ENCODE data around the gene MYOF.
"Not testable (repeated sequence)": the region's sequence is repeated elsewhere in the genome, so short reads cannot be mapped to it uniquely, and the experiment has no call there.

Gene MYOF

DNA sequence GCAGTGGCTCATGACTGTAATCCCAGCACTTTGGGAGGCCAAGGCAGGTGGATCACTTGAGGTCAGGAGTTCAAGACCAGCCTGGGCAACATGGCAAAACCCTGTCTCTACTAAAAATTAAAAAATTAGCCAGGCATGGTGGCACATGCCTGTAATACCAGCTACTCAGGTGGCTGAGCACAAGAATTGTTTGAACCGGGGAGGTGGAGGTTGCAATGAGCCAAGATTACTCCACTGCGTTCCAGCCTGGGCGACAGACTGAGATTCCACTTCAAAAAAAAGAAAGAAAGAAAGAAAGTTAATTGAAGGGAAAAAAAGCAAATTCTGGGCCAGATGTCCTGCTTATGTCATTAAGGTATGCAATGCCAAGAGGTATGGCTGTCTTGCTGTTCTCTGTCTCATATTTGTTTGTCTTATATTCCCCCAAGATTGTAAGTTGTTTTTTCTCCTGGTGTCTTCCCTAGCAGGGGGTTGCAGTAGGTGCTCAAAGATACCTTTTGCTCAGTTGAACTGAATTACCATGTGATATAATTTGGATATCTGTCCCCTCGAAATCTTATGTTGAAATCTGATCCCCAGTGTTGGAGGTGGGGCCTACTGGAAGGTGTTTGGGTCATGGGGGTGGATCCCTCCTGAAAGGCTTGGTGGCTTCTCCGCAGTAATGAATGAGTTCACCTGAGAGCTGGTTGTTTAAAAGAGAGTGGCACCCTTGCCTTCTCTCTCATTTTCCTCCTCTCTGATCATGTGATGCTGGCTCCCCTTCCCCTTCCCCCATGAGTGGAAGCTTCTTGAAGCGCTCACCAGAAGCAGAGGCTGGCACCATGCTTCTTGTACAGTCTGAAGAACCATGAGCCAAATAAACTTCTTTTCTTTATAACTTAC, 60.9 kb downstream of the MYOF start:
- no peak for DNase-seq (ENCODE audit: low read depth, low spot score)

DNA sequence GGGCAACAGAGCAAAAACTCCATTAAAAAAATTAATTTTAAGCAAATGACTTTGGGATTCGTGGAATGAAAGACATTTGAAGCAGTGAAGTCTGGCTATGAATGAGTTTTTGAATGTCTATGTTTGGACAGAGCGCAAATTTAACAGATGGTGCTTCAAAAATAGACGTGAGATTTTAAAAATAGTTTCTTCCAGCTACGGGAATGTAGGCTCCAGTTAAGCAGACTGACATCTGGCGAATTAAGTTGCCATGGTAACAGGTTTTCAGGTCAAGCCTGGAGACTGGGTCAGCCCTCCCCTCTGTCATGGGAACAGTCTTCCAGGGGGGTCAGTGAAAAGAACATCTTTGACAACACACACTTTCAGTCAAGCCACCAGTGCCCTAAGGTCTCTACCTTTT, 62.0 kb downstream of the MYOF start:
- no peak for DNase-seq (ENCODE audit: low read depth, low spot score)

DNA sequence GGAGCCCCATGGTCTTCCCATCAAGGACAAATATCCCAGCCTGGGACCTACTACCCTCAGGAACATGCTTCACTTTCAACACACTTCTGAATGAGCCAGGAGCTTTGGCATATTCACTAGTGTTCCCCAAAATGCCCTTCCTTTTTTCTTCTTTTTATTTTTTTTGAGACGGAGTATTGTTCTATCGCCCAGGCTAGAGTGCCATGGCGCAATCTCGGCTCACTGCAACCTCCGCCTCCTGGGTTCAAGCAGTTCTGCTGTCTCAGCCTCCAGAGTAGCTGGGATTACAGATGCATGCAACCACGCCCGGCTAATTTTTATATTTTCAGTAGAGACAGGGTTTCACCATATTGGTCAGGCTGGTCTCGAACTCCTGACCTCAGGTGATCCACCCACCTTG, 63.1 kb downstream of the MYOF start:
- not testable (repeated sequence) for DNase-seq (ENCODE audit: low read depth, low spot score)

DNA sequence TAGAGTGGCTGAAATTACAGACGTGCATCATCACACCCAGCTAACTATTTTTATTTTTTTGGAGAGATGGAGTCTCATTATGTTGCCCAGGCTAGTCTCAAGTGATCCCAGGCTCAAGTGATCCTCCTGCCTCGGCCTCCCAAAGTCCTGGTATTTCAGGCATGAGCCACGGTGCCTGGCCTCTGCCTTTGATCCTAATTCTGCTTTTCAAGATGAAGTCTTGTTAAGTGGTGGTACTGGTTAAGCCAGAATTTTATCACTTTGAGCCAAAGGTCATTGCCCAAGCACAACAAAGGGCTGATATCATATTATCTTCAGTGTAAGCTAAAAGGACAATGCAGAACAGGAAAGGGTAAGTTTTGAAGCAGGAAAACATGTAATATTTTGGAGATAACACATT, 64.2 kb downstream of the MYOF start:
- DNase-seq (ENCODE audit: low read depth, low spot score): no peak

DNA sequence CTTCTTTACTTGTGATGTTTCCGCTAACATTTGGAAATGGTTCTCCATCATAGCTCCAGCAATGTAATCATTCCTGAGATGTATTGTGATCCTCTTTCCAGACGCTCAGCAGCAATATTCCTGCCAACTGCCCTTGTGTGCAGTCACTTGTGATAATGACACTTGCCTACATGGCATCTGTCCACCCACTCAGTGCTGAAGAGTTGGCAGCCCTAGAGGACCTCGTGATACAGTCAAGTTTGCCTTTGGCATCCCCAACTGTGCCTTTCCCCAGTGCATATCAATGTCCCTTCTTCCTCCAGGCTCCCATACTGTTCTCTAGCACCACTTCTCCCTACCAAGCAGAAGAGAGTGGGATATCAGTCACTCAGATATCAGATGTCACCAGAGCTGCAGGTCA, 64.9 kb downstream of the MYOF start:
- DNase-seq (ENCODE audit: low read depth, low spot score): no peak

DNA sequence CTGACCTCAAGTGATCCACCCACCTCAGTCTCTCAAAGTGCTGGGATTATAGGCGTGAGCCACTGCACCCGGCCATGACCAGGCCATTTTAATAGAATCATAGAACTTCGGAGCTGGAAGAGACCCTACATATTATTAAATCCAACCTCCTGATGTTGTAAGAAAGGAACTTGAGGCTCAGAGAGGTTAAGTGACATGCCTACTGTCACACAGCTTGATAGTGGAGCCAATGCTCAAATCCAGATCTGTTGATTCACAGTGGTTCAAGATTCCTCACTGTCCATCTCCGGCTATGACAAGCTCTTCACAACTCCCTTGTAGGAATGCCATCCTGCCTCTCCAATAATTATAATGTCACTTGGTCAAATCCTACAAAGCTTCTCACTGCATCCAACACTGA, 65.3 kb downstream of the MYOF start:
- DNase-seq (ENCODE audit: low read depth, low spot score): no peak

DNA sequence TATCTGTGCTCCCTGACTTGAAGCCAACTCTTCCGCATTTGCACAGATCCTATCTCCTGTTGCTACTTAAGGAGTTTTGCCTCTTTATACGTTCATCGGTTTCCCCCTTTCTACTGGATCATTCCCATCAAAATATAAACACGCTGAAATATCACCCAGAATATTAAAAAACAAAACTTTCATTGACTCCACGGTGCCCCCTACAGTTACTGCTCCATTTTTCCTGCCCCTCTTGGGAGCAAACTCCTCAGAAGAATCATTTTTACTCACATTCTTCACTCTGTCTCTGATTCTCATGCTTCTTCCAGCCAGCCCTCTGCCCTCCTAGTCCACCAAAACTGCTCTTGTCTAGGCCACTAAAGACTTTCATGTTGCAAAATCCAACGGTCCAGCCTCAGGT, 66.4 kb downstream of the MYOF start:
- no peak for DNase-seq (ENCODE audit: low read depth, low spot score)

DNA sequence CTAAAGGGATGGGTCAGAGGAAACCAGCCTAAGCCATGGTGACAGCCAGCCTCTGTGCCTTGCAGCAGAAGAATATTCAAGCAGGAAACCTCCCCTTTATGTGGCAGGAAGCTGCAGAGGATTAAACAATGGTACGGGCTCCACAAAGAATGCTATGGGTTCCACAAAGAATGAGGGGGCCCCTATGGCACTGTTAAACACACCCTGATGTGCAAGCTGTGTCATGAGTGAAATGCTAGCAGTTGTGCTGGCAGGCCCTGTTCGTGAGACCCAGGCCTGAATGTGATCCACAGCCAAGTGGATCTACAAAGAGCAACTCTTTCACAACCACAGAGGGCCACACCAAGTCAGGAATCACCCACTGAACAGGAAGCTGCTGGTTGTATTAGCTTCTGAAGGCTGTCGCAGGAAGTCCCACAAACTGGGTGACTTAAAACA, 68.9 kb downstream of the MYOF start:
- DNase-seq (ENCODE audit: low read depth, low spot score): no peak

DNA sequence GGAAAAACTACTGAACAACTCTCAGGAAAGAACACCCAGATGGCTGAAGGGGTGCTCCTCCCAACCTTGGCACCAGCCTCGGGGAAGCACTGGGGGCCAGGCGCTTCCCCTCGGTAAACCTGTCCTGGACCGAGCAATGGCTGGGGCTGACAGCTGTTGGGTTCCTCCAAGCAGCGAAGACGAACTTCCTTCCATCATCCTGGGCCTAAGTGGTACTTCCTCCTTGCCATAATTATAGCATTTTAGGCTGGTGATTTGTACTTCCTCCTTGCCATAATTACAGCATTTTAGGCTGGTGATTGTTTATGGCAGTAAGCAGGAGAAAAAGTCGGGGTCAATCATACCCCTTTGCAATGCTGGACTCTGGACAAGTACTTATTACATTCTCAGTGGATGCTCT, 69.3 kb downstream of the MYOF start:
- DNase-seq (ENCODE audit: low read depth, low spot score): no peak

DNA sequence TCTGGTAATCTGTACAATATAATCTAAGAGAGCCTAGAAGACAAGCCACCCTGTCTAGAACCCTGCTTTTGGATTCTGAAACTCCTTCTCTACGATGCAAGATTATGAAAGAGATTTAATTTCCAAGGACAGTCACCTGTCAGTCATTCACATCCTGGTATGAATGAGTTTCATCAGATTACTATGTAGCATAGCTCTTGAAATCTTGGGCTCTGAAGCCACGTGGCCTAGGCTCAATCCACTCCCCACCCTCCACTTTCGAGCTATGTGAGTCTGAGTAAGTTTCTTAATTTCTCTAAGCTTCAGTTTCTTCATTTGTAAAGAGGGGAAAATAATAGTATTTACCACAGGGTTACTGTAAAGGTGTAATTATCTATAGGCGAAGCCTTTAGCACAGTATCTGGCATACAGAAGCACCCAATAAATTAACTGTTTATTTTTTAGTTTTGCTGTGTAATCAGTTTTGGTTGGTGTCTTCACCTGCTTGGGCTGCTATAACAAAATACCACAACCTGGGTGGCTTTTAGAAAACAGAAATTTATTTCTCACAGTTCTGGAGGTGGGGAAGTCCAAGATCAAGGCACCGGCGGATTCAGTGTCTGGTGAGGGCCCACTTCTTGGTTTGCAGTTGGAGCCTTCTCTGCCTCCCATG, 71.3 kb downstream of the MYOF start:
- DNase-seq (ENCODE audit: low read depth, low spot score): no peak

DNA sequence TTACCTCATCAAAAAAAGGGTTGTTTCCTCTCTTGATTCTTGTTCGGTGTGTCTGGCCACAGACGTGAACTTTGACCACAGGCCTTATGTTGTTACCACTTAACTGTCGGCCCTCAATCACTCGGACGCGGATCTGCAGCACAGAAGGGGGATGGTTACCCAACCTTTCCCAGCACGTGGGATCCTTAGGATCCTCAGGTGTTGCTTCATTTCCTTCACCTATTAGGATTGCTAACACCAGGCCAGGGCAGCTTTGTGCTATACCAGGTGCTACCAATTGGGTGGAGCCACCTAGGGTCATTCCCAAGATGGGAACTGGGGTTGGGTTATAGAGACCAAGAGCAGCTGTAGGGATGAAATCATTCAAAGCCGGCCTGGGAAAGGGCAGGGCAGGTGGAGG, 73.4 kb downstream of the MYOF start:
- no peak for DNase-seq (ENCODE audit: low read depth, low spot score)

DNA sequence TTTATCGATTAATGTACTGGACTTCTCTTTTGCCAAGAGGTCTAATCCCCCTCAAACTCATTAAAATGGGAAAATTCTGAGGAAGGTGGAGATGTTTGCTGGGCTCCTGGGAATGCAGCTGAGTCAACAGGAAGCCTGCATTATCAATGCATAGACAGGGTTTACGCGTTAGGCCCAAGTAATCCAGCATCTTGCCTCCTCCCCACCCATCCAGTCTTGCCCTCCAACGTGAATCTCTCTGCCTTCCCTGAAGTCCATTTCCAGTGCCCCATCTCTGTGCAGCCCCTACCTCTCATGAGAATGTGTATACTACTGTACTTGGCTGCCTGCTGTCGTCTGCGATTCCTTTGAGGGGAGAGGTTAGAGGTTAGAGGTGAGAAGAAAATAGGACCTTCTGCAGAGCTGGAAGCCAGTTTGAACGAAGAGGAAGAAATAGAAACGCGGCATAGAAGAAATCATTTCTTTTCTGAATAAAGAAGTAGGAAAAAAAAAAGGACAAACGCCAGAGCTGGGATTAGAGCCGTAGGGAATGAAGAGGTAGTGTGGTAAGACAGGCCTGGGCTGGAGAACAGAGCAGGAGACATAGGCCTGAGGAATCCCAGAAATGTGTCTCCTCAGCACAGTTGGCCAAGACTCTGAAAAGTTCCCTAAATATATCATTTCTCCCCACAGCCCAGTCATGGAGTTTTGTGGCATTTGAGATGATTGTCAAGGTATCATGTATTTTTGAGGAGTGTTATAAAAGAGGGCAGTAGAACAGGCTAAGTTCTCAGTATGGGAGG, 75.6 kb downstream of the MYOF start:
- DNase-seq (ENCODE audit: low read depth, low spot score): no peak

DNA sequence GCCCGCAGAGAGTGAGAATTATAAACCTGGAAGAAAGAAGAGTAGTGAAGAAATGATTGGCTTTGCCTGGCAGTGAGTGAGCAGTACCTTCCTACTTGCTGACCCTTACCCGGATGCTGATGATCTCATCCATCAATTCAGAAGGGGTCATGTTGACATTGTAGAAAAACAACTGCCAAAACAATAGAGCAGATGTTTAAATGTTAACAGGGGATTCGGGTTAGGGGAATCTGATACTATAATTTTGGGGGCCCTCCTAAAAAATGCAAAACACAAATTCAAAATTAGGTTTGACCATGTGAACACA, 78.1 kb downstream of the MYOF start:
- no peak for DNase-seq (ENCODE audit: low read depth, low spot score)

DNA sequence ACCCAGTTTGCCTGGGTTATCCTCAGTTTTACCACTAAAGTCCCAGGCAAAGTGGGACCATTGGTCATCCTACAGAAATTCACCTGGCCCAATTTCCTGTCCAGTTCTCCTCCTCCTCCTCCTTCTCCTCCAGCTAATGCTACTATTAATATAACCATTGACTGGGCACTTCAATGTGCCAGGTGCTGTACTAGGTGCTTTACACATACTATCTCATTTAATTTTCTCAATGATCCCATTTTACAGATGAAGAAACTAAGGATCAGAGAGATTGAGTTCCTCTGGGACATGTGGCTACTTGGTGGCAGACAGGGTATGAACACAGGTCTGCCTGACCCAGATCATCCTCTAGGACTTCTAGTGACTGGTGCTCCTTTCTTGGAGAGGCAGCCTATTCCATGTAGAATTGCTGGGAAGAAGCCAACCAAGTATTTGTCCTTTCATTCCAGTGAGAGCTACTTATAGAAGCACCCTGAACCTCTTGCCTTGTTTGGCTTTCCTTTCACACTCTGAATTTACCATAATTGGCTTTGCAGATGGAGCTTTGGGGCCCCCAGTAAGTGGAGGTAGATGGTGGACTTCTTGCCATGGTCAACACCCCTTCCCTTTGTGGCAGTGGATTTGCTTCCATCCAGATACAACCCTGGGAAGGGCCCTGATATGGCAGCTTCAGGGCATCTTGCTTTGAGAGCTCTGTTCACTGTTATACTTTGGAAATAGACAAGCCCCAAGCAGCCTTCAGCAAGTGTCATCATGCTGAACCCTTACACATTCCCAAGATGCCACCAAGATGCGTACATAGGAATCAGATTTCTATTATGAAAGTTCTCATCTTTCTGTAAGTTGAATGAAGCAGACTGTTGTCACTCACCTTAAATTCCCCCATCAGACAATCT, 78.7 kb downstream of the MYOF start:
- DNase-seq (ENCODE audit: low read depth, low spot score): no peak

DNA sequence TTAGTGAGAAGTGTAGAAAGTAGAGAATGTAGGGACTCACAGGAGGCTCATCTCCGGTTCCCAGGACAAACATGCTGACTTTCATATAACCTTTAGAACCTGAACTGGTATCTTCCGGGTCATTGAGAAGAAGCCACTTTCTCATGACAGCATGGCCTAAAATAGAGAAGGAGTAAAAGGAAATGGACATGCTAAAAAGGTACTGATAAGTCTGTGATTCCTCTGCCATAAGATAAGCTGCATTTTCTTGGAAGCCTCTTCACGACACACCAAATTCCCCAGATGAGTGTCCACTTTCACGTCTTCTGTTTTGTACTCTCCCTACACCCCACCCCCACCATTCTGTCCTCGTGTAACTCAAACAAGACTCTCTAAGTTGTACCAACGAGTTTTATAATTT, 79.9 kb downstream of the MYOF start:
- no peak for DNase-seq (ENCODE audit: low read depth, low spot score)

DNA sequence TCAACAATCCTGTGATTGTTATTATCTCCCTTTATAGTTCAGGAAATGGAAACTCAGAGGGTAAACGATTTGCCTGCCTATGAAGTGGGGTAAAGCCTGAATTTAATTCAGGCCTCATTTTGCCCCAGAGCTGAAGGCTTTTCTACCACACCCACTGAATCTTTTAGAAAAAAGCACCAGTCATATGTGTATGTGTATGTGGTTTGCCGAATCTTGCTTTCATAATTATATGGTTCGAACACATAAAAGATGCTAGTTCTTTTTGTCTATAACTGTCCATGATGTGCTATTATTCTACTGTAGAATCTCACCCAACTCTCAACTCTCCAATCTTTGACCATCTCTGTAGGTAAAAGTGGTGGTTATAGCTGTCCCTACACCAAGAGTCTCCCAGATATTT, 83.6 kb downstream of the MYOF start:
- no peak for DNase-seq (ENCODE audit: low read depth, low spot score)

DNA sequence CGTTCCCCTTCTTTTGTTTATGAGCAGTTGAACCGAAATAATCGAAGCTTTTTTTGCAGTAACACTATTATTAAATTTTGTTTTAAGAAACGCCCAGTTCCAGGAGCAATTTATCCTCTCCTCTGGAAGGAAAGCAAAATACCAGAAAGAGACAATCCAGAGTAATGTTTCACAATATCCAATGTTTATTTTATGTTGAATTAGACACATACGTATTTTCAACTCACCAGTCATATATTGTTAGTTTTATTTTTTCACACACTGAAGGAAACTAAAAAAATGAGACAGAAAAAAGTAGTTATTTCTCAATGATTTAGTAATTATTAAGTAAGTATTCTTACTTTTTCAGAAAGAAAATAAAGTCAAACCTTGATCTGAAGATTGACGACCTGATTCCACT, 85.1 kb downstream of the MYOF start:
- no peak for DNase-seq (ENCODE audit: low read depth, low spot score)

DNA sequence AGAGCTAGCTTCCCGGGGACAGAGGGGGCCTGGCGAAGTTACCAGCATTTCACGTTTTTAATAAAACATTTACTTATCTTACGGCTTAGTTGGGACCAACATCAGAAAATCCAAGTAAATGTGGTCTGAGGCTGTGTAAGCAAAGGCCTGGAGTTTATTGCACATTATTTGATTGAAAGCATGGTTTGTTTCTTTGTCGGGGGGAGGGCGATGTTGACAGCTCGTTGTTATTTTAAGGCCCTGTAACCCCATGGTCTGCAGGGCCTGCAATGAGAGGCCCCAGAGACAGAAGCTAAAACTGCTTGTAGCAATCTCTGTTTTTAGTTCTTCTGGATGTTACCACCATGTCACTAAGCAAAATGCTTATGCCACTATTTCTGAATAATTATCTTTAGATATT, 88.9 kb downstream of the MYOF start:
- DNase-seq (ENCODE audit: low read depth, low spot score): no peak

DNA sequence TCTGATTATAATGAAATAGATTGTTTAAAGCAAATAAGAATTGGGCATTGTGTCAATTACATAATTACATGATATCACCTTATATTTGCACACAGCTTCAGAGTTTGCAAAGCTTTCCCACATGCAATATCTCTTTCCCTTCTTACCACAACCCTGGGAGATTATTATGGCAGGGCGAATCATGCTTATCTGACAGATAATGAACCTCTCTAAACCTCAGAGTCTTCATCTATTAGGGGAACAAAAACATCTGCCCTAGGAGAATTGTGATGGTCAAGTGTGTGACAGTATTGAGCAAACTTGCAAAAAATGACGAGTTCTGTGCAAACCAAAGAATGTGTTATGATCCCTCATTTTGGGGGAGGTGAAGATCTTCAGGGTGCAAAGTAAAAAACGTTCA, 90.0 kb downstream of the MYOF start:
- no peak for DNase-seq (ENCODE audit: low read depth, low spot score)

DNA sequence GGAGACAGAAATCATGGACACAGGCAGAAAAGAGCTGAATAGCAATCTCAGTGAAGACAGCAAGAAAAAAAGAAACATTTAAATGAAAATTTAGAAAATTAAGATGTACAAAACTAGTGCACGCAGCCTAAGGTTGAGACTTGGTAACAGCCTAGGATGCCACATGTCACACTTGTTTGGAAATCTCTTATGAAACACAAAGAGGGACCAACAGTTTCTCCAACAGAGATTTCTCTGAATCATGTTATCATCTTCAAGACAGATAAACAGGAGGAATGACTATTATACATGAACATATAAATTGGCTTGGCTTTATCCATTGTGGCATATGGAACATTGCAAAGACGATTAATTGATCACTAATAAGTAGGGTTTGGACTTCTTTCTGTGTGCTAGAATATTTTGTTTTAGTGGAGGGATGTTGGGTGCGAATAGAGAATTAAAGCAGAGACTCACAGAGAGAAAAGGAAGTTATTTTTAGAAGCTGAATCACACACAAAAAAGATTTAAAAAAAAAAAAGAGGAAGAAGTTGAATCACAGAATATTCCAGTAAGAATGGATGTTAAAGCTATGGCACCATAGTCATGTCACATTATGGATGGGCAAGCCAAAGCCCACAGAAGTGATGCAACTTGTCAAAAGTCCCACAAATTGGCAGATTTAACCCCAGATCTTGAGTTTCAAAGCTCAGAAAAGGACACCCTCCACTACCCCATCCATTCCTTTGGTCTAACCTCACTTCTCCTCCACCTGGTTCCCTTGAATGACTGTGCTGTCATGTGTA, 91.6 kb downstream of the MYOF start:
- no peak for DNase-seq (ENCODE audit: low read depth, low spot score)

Data from activated CD4-positive, CD25-positive, alpha-beta regulatory T cell treated with anti-CD3 and anti-CD28 coated beads, Interleukin-2, amount 50 U/mL, for 16 hours (primary cell).